ENCODE results near the gene MDH1B.
"Not testable (repeated sequence)": the region's sequence is repeated elsewhere in the genome, so short reads cannot be mapped to it uniquely, and the experiment has no call there.

MDH1B gene

DNA sequence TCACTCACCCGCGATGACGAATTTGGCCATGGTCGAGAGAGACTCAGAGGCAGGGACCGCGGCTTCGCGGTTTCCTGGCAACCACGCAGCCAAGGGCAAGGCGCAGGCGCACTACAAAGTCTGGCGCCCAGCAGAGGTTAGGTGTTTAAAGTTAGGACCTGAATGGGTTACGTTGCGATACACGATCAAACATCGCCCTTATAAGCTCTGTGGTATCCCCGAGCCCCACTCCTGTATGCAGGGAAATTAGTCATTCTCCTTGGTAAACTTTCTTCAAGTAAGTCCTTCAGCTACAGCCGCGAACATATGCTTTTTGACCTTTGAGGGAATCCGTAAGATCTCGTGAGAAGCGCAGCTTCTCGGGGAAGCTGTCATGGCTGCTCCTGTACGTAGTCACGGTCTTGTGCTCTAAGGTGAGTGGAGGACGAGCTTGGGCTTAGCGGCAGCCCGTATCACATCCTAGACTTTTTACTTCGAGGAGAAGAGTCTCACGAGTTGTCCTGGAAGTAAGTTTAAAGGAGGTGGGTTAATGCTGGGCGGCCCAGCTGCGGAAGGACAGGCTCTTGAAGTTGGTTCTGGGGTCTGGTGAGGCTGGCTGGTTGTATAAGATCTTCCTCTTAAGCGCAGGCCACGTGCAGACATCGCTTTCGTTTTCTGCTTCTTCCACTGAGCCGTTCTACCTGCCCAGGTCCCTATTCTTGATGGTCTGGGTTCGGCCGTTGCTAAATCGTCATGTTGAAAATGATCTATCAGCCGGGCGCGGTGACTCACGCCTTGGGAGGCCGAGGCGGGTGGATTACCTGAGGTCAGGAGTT lies at the start of gene MDH1B, which contains the start of gene FASTKD2:
TSS of gene MDH1B (minus strand) at position 87 of the 815 bp plus-strand sequence. CDS start at position 30, 57 bp downstream.
TSS of gene FASTKD2 (plus strand) at position 365 of the 815 bp plus-strand sequence. CDS start 1,088 bp downstream, outside the sequence.
- Histone ChIP-seq H3K4me3 (peak within 1 kb of the TSS; percentile 90), H3K27ac (peak within 1 kb of the TSS; percentile 75 to 91)
- TF ChIP-seq, protein P1, sequence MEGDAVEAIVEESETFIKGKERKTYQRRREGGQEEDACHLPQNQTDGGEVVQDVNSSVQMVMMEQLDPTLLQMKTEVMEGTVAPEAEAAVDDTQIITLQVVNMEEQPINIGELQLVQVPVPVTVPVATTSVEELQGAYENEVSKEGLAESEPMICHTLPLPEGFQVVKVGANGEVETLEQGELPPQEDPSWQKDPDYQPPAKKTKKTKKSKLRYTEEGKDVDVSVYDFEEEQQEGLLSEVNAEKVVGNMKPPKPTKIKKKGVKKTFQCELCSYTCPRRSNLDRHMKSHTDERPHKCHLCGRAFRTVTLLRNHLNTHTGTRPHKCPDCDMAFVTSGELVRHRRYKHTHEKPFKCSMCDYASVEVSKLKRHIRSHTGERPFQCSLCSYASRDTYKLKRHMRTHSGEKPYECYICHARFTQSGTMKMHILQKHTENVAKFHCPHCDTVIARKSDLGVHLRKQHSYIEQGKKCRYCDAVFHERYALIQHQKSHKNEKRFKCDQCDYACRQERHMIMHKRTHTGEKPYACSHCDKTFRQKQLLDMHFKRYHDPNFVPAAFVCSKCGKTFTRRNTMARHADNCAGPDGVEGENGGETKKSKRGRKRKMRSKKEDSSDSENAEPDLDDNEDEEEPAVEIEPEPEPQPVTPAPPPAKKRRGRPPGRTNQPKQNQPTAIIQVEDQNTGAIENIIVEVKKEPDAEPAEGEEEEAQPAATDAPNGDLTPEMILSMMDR (IDR thresholded peaks at IDR 0.05), result no peak
- DNase-seq (ENCODE audit: low spot score), result peak; percentile 95

DNA sequence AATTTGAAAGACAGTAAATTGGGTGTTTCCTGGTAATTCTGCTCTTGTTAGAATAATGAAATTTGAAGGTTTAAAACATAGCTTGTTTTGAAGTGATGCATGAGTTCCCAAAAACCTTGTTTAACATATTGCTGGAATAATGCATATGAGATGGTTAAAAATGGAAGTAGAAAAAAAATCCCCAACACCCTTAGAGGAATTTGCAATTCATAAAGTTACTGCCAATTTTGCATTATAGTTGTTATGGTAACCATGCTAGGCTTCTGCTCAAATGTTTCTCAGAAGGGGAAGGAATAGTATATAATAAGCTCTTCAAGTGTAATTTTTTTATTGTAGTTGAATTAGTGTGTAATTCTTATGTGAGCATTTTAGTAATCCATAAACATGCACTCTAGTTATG lies 49.4 kb upstream of the MDH1B start:
- H3K27ac ChIP-seq, result no peak overlapping the region
- DNase-seq (ENCODE audit: low spot score), result no peak
- TF ChIP-seq, protein P1 (IDR thresholded peaks at IDR 0.05), result no peak
- no peak overlapping the region for H3K4me3 ChIP-seq

GRCh38 chr2:206812471-206812870 lies 47.3 kb upstream of the MDH1B start:
- not testable (repeated sequence) for DNase-seq (ENCODE audit: low spot score); H3K27ac ChIP-seq

DNA sequence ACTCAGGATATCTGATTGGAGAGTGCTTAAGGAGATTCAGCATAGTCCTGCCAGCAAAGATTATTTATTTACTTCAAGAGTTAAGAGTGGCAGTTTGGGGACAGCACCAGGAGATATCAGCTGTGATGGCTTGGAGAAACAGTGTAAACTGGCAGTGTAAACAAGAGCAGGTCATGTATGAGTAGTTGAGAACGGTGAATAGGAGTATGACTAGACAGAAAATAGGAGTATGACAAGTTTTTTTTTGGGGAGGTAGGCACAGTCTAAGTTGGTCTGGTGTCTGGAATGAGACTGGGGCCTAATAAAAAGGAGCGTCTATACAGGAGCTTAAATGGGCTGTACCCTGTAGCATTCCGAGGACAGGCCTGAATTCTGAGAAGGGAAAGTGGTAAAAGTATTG lies 42.5 kb upstream of the MDH1B start:
- not testable (repeated sequence) for H3K4me3 ChIP-seq; DNase-seq (ENCODE audit: low spot score); H3K27ac ChIP-seq

More at GRCh38 chr2:206812471-206812870, 47.3 kb upstream of the MDH1B start:
- not testable (repeated sequence) for H3K4me3 ChIP-seq

DNA sequence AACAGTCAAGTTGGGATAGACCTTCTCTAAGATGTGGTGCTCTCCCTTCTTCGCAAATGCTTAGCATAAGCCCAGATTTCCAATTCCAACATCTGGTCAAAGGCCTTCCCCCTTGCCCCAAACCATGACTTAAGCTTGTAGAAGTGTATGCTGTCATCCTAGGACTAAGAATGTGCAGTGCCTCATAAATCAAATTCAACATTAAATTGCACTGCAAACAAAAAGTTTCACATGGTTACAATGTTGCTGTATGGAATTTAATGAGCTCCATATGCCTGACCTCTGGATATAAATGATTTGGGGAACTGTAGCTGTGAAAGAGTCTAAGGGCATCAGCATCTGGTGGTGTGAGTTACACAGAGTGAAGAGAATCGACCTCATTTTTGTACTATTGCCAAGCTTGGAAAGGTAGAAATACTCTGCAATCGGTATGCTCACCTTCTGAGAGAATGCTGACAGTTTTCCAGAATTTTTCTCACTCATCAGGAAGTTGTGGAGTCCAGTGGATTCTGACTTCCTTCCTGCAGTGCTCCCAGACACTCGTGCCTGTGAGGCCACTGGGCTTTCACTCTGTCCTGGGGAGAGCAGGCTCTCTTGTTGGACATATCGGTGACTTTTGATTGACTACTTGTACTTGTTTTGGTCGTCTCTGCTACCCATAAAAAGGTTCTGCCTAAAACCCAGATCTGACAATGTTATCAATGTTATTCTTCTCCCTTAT lies 40.9 kb upstream of the MDH1B start:
- no peak for DNase-seq (ENCODE audit: low spot score)
- TF ChIP-seq, protein P1 (IDR thresholded peaks at IDR 0.05), result no peak
- Histone ChIP-seq H3K27ac (no peak overlapping the region), H3K4me3 (no peak overlapping the region)

DNA sequence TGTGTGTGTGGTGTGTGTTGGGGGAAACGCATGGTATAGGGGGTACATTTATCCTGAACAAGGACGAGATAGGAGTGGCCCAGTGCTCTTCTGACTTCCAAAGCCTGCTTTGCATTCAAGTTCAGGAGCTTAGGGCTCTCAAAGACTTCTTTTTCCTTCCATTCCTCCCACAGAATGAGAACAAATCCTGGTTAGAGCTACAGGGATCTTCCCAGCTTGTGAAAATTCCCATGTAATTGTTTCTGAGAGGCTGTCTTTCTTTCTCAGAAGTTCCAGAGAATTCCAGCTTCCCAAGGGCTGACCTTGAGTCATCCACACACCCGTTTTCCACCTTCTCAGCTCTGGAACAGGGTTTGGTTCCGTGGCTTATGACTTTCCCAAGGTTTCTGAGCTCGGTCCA lies 39.2 kb upstream of the MDH1B start:
- no peak overlapping the region for H3K4me3 ChIP-seq
- TF ChIP-seq, protein P1 (IDR thresholded peaks at IDR 0.05), result no peak
- no peak for DNase-seq (ENCODE audit: low spot score)
- no peak overlapping the region for H3K27ac ChIP-seq

DNA sequence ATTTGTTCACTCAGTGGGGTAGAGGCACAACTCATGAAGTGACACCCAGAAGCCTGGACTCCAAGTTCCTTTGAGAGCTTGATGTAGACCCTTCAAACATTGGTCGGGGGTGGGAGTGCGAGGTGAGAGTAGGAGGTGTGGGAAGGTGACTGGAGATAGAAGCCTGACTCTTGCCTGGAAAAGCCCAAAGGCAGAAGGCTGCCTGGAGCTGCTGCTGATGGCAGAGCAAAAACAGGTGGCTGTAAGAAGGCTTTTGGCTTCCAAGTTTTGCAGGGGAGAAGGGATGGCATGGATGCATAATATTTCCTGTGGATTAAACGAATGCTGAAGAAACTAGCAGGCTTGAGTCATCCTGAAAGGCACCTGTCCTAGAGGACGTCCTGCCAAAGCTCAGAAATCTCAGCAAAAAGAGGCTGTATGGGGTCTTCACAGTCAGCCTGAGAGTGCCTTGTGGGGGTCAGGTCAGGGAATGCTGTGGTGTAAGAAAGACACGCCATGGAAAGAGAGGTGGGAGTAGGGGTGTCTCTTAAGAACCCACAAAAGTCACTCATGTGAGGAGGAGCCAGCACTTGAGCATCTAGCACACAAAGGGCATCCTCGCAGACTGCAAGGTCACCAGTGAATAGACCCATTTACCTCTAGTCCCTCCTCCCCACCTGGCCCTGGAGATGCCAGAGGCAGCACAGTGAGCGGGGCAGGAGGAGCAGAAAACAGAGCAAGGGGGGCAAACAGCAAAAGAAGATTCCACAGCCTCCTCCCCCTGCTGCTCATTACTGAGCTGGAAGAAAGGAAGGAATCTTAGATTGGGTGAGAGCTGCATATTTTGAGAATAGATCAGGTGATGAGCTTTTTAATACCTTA lies 37.8 kb upstream of the MDH1B start:
- DNase-seq (ENCODE audit: low spot score), result no peak
- no peak overlapping the region for H3K27ac ChIP-seq

More for the DNA sequence above, 37.8 kb upstream of the MDH1B start:
- no peak overlapping the region for H3K4me3 ChIP-seq
- TF ChIP-seq, protein P1 (IDR thresholded peaks at IDR 0.05), result no peak

All from coronary artery (tissue), 2 donors.